GM23338 (cell line): Measurements from ENCODE around the gene TPI1. TPM values are rescaled to one million over a fixed set of nuclear protein-coding genes. Genes with fewer than 3 reads are reported as not detected.

Source experiments
- ATAC-seq: fragments of 200-7000 bp; cut with Tn5 transposase; 3 replicates; pipeline ENCODE4 v1.9.1; 2020
- DNase-seq: peaks from one replicate; pipeline ENCODE4 v3.0.0-alpha.2; 2015; ENCODE audit warnings: low spot score
- H2AFZ ChIP-seq: fragments of 200-600 bp; sonication (generic); 2 replicates; pipeline ENCODE4 v1.8.0; 2016; ENCODE audit warnings: antibody characterized with exemption, mild to moderate bottlenecking, moderate library complexity
- H3F3A ChIP-seq: fragments of 200-600 bp; sonication (generic); replicated peaks from 2 replicates; pipeline ENCODE4 v1.8.0; 2017; ENCODE audit warnings: antibody characterized with exemption, mixed run types, low read depth
- H3K27ac ChIP-seq: fragments of 200-600 bp; sonication (generic); 2 replicates; pipeline ENCODE4 v1.6.1; 2016; ENCODE audit warnings: low read depth
- H3K27me3 ChIP-seq: fragments of 200-600 bp; sonication (generic); 2 replicates; pipeline ENCODE4 v1.8.0; 2016; ENCODE audit warnings: mild to moderate bottlenecking, mixed run types, moderate library complexity; ENCODE audit not compliant: insufficient read depth
- H3K36me3 ChIP-seq: fragments of 200-600 bp; sonication (generic); 2 replicates; pipeline ENCODE4 v1.8.0; 2016; ENCODE audit warnings: mild to moderate bottlenecking; ENCODE audit not compliant: insufficient read depth
- H3K4me1 ChIP-seq: fragments of 200-600 bp; sonication (generic); 2 replicates; pipeline ENCODE4 v1.8.0; 2016; ENCODE audit warnings: mild to moderate bottlenecking, moderate library complexity; ENCODE audit not compliant: insufficient read depth
- H3K4me2 ChIP-seq: fragments of 200-600 bp; sonication (generic); 2 replicates; pipeline ENCODE4 v1.7.1; 2017; ENCODE audit warnings: mixed run types
- H3K4me3 ChIP-seq: fragments of 200-600 bp; sonication (generic); 2 replicates; pipeline ENCODE4 v1.6.1; 2016; ENCODE audit warnings: mixed run types
- H3K79me2 ChIP-seq: fragments of 200-600 bp; sonication (generic); replicated peaks from 2 replicates; pipeline ENCODE4 v1.8.0; 2017; ENCODE audit warnings: mild to moderate bottlenecking; ENCODE audit not compliant: insufficient read depth
- H3K9me2 ChIP-seq: fragments of 200-600 bp; sonication (generic); 2 replicates; pipeline ENCODE4 v1.8.0; 2017; ENCODE audit not compliant: insufficient read depth
- H4K20me1 ChIP-seq: fragments of 200-600 bp; sonication (generic); replicated peaks from 2 replicates; pipeline ENCODE4 v1.8.0; 2017; ENCODE audit warnings: mild to moderate bottlenecking; ENCODE audit not compliant: insufficient read depth
- H3K27ac Mint-ChIP-seq: 2 replicates; pipeline ENCODE4 v1.8.0; 2020; ENCODE audit warnings: inconsistent platforms, mild to moderate bottlenecking, moderate library complexity, mixed read lengths
- H3K27me3 Mint-ChIP-seq: 3 replicates; pipeline ENCODE4 v1.8.0; 2022; ENCODE audit warnings: low read depth, mild to moderate bottlenecking, moderate library complexity, mixed read lengths, inconsistent platforms; ENCODE audit not compliant: insufficient read depth, poor library complexity
- H3K36me3 Mint-ChIP-seq: 3 replicates; pipeline ENCODE4 v1.8.0; 2021; ENCODE audit warnings: low read depth, mild to moderate bottlenecking, inconsistent platforms, moderate library complexity, mixed read lengths
- H3K4me1 Mint-ChIP-seq: 3 replicates; pipeline ENCODE4 v1.8.0; 2020; ENCODE audit warnings: mild to moderate bottlenecking, inconsistent platforms, mixed read lengths
- H3K4me3 Mint-ChIP-seq: 3 replicates; pipeline ENCODE4 v1.8.0; 2021; ENCODE audit warnings: moderate library complexity, mild to moderate bottlenecking, inconsistent platforms, mixed read lengths
- H3K9me3 Mint-ChIP-seq: 3 replicates; pipeline ENCODE4 v1.8.0; 2020; ENCODE audit warnings: moderate library complexity, mild to moderate bottlenecking, inconsistent platforms, mixed read lengths
- CREB1 ChIP-seq: fragments of 250-450 bp; sonication (Bioruptor Pico); IDR thresholded peaks from 2 replicates; pipeline ENCODE4 v1.5.0; 2020; ENCODE audit warnings: low read depth, mild to moderate bottlenecking, moderate library complexity
- CTCF ChIP-seq, 2 experiments: fragments of 200-600 bp in 1 of 2; sonication (generic) in 1 of 2; conservative IDR thresholded peaks; 2 replicates each; pipeline versions ENCODE4 v1.5.1 to v1.6.1; 2016 to 2017; ENCODE audit warnings: antibody characterized with exemption in 2 of 2, low read depth in 2 of 2, mild to moderate bottlenecking in 2 of 2, moderate library complexity in 1 of 2
- ETS1 ChIP-seq: IDR thresholded peaks from 2 replicates; pipeline ENCODE4 v1.6.1; 2016; ENCODE audit warnings: antibody characterized with exemption
- EZH2 ChIP-seq: fragments of 200-600 bp; sonication (generic); IDR thresholded peaks from one replicate; pipeline ENCODE4 v1.8.0; 2017; ENCODE audit warnings: antibody characterized with exemption, mild to moderate bottlenecking, low read depth; ENCODE audit not compliant: unreplicated experiment
- EZH2phosphoT487 ChIP-seq: fragments of 200-600 bp; sonication (generic); IDR thresholded peaks from one replicate; pipeline ENCODE4 v1.8.1; 2018; ENCODE audit warnings: antibody characterized with exemption; ENCODE audit not compliant: unreplicated experiment
- JUNB ChIP-seq: IDR thresholded peaks from one replicate; pipeline ENCODE4 v1.6.1; 2016; ENCODE audit warnings: antibody characterized with exemption; ENCODE audit not compliant: unreplicated experiment
- NANOG ChIP-seq: IDR thresholded peaks from 2 replicates; pipeline ENCODE4 v1.6.1; 2016; ENCODE audit warnings: antibody characterized with exemption, borderline replicate concordance
- POLR2AphosphoS5 ChIP-seq: IDR thresholded peaks from 2 replicates; pipeline ENCODE4 v1.6.1; 2016; ENCODE audit warnings: antibody characterized with exemption, low read depth
- REST ChIP-seq: IDR thresholded peaks from one replicate; pipeline ENCODE4 v1.6.1; 2018; ENCODE audit warnings: antibody characterized with exemption; ENCODE audit not compliant: unreplicated experiment
- STAT1 ChIP-seq: IDR thresholded peaks from one replicate; pipeline ENCODE4 v1.6.1; 2016; ENCODE audit warnings: antibody characterized with exemption; ENCODE audit not compliant: unreplicated experiment
- ZNF114 ChIP-seq: fragments of 250-450 bp; sonication (Bioruptor Pico); IDR thresholded peaks from 2 replicates; pipeline ENCODE4 v1.5.0; 2020; ENCODE audit warnings: mild to moderate bottlenecking, moderate library complexity
- ZNF331 ChIP-seq: fragments of 250-450 bp; sonication (Bioruptor Pico); IDR thresholded peaks from 2 replicates; pipeline ENCODE4 v1.5.0; 2020; ENCODE audit warnings: low read depth, mild to moderate bottlenecking, moderate library complexity
- ZNF462 ChIP-seq: fragments of 250-450 bp; sonication (Bioruptor Pico); IDR thresholded peaks from 2 replicates; pipeline ENCODE4 v1.5.0; 2020; ENCODE audit warnings: mild to moderate bottlenecking, moderate library complexity
- polyA plus RNA-seq: library from polyadenylated mRNA; unstranded; fragments of >200 nt; fragmentation: Nextera tagmentation; extraction: Ambion mirVana; gene quantifications from 2 replicates; pipeline ENCODE4 v1.2.1, GENCODE V29; 2016
- total RNA-seq: library from RNA; depleted of rRNA; stranded (reverse); fragments of >200 nt; shearing (Covaris generic); gene quantifications from 2 replicates; pipeline ENCODE4 v1.2.3, GENCODE V29; 2014

The TPI1 gene
- total and polyA plus RNA-seq, 2 experiments from 2014 or later, result 737 to 822 TPM

- Mint-ChIP-seq H3K27me3 (peaks cover 19% of the 10 kb centered on the region), H3K36me3 (peaks cover 19% of the 10 kb centered on the region), H3K4me3 (no peak overlapping the region; the same call in 2 of the 3 replicates), H3K4me1 (peaks cover 30% of the 10 kb centered on the region), H3K9me3 (no peaks in the 10 kb centered on the region), H3K27ac (no peak overlapping the region)
- Histone ChIP-seq H2AFZ (peak overlapping the region; percentile 76; the same call in 1 of the 2 replicates), H3K27me3 (no peaks in the 10 kb centered on the region), H4K20me1 (no peaks in the 10 kb centered on the region), H3K4me1 (peaks cover 19% of the 10 kb centered on the region), H3K79me2 (peaks cover 8% of the 10 kb centered on the region), H3K36me3 (peaks cover 6% of the 10 kb centered on the region; the same call in 1 of the 2 replicates), H3K27ac (no peak overlapping the region), H3F3A (peaks cover 15% of the 10 kb centered on the region; the same call in 1 of the 2 replicates), H3K4me3 (no peak overlapping the region), H3K4me2 (0 out of 2 replicates have a peak overlapping the region, but pooled peaks have one; percentile 43), H3K9me2 (no peaks in the 10 kb centered on the region)
- DNase-seq, result no peak
- no peak for ATAC-seq
- TF ChIP-seq EZH2phosphoT487 (no peak), EZH2 (no peak), NANOG (no peak), CREB1 (CRISPR knock-in tag) (no peak), JUNB (no peak), CTCF (conservative IDR thresholded peaks at IDR 0.05; ENCODE audit: low read depth in 2 of 2) (no peak), REST (no peak), ETS1 (no peak), ZNF462 (CRISPR knock-in tag) (no peak), ZNF114 (no peak), POLR2AphosphoS5 (no peak), ZNF331 (CRISPR knock-in tag) (no peak), STAT1 (no peak)
Measured at GRCh38 chr12:6912164-6912935, 45.0 kb downstream of the TPI1 start.
